Stimulated activated CD8-positive, alpha-beta memory T cell treated with anti-CD3 and anti-CD28 coated beads, Interleukin-7, amount 100 ng/mL, for 24 hours (primary cell): ENCODE data around the gene FOXK2.
A peak's percentile ranks its signal among the peaks of the same experiment; 100 is the strongest.
"Not testable (repeated sequence)": the region's sequence is repeated elsewhere in the genome, so short reads cannot be mapped to it uniquely, and the experiment has no call there.

Experiments used
- DNase-seq: peaks from one replicate; pipeline ENCODE4 v3.0.0-alpha.2; 2020; ENCODE audit warnings: low read depth

Gene FOXK2

DNA sequence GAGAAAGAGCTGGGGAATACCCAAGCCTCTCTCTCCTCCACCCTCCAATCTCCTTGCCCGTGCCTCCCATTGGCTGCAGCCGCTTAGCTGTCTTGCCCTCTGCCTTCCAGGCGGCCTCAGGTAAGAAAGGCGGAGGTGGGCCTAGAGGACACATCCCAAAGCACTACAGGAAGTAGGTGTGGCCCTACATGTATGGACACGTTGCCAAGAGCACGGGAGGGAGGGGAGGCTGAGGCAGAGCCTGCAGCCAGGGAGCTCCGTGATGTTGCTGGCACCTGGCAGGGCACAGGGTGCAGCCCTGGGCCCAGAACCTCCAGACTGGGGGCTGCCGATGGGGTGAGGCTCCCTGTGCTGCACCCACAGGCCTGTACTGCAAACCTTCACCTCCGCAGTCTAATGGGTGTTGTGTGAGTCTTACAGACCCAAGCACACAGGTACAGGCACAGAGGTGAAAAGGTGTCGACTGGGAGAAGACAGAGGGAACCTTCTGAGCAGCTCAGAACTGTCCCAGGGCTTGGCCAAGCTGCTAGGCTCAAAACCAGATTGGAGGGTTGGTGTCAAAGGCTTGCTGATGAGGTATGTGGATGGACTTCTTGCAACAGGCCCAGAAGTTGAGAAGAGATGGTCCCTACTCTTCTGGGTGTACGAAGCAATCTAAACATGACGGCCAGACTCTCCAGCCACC lies 23.5 kb upstream of the FOXK2 start:
- DNase-seq = no peak

DNA sequence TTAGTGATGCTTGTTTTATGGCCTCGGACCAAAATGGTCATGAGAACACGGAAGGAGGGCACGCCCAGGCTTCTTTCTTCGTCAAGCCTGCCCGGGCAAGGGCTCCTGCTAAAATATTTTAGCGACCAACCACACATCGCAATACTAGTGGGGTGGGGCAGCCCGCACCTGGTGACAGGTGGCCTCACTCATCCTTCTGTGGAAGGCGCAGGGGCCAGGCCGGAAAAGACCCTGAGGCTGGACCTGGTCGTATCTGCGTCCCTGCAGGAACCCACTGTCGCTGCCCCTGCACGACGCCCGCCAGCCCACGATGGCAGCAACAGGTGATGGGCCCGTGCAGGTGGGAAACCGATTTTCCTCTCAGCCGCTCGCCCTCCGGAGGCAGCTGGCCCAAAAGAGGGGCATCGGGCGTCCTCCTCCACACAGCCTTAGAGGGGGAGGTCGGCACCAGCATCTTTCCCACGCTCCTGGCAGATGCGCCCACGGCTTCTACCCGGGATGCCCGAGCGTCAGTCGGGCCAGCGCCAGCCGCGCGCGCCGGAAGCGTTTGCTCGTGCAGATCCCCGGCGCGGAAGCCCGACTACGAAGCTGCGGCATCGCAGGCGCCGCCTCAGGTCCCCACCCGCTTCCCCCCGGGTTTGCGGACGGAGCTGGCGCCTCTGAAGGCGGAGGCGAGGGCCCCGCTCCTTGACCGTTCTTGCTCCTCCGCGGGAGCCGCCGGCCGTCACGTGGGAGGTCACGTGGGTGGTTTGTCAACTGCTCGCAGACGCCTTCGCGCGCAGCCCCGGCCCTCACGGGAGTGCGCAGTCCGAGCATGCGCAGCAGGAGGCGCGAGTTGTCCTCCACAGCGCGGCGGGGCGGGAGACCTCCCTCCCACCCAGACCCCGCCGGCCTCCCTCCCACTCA lies 22.8 kb upstream of the FOXK2 start:
- peak; percentile 86 for DNase-seq

DNA sequence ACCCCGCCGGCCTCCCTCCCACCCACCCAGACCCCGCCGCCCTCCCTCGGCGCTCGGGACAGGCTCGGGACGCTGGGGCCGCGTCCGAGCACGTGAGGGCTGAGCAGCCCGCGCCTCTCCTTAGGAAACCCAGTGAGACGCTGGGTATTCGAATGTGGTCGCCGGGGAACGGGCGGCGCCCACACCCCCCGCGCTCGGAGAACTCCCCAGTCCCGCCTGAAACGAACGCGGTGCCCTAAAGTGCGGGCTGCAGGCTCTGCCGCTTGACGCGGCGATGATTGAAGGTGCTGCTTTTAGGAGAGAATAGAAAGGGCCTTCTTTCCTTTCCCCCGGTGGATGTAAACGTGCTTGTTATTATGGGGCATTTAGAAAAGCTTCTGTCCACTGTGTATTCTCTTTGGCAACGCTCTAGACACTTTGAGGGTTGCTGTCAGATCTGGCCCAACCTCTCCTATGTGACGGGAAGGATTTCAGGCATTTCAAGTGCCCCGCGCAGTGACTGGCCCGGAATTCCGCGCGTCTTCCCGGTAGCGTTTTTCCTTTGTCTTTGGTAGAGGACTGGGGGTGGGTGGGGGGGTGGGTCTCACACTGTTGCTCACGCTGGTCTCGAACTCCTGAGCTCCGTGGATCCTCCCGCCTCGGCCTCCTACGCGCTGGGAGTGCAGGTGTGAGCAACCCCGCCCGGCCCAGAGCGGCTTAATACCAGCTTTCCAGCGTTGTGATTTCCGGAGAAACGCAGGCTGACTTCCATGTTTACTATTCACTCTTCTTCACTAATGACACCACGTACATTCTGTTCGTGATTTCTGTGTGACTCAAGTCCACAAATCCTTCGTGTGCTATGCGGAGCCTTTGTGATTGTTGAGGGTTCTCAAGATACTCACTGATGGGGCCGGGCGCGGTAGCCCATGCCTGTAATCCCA lies 21.8 kb upstream of the FOXK2 start:
- DNase-seq = no peak

DNA sequence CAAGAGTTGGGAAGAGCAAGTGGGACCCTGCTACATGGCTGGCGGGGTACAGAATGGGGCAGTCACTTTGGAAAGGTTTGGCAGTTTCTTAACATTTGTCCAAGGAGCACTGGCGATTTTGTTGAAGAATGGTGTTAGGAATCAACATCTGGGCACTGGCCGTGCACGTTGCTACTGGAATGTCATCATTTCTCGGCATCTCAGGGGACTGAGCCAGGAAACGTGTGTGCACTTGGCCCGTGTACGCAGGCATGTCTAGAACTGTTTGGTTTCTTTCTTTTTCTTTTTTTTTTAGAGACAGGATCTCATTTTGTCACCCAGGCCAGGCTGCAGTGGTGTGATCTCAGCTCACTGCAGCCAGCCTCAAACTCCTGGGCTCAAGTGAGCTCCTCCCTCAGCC lies 17.3 kb upstream of the FOXK2 start:
- no peak for DNase-seq

DNA sequence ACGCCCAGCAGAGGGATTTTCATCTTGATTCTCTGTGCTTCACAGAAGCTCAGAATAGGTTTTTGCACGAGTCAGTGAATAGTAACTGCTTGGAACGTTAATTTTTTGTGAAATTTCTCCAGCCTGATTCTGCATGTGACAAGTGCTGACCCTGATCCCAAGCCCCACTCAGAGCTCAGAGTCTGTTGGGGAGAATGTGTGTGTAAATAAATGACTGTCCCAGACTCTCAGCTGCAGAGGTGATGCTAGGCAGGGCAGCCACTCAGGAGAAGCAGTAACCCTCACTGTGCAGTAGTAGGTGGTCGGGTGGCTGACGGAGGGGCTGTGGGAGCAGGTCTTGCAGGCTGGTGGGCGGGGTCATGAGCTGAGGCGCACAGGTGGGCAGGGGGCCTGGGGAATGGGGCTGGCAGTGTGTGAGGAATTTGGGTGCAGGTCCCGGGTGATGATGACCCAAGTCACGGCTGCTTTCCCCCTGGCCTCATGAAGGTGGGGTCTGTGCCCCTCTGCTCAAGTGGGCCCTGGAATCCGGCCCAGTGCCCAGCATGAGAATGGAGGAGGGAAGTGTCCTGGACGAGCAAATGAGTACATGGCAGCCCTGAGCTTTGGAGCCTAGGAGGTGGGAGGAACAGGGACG lies 16.3 kb upstream of the FOXK2 start:
- DNase-seq = no peak

DNA sequence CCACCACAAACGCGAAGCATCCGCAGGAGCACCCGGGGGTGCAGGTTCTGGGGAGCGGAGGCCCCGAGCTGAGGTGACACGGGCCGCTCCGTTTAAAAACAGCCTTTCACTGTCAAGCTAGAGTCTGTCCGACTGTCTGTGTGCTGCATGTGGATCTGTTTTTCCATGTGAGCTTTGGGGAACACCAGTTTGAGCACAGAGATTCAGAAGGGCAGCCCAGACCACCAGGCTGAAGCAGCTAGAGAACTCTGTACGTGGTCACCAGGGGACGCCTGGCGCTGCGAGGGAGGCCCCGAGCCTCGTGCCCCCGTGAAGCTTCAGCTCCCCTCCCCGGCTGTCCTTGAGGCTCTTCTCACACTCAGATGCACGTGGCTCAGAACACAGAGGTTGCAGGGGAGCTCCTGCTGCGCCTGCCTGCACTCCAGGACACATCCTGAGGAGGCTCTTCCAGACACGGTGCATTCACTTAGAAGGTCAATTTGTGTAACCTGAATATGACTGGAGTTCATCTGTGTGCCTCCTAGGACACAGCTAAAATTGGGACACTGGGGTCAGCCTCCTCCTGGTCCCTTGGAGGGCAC lies 15.7 kb upstream of the FOXK2 start:
- DNase-seq = no peak

DNA sequence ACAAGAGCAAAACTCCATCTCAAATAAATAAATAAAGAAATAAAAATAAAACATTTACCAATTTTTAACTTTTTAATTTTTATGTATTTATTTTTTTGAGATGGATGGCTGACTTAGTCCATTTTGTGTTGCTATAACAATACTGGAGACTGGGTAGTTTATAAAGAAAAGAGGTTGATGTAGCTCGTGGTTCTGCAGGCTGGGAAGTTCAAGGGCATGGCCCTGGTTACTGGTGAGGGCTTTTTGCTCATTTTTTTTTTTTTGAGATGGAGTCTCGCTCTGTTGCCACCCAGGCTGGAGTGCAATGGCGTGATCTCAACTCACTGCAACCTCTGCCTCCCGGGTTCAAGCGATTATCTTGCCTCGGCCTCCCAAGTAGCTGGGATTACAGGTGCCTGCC lies 14.2 kb upstream of the FOXK2 start:
- DNase-seq = no peak

DNA sequence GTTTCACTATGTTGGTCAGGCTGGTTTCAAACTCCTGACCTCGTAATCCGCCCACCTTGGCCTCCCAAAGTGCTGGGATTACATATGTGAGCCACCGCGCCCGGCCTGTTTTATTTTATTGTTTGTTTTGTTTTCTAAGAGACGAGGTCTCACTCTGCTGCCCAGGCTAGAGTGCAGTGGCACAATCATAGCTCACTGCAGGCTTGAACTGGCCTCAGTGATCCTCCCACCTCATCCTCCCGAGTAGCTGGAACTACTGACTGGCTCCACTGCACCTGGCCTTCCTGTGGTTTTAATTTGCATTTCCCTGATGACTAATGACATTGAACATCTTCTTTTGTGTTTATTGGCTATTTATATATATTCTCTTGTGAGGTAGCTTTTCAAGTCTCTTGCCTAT lies 13.1 kb upstream of the FOXK2 start:
- DNase-seq = not testable (repeated sequence)

DNA sequence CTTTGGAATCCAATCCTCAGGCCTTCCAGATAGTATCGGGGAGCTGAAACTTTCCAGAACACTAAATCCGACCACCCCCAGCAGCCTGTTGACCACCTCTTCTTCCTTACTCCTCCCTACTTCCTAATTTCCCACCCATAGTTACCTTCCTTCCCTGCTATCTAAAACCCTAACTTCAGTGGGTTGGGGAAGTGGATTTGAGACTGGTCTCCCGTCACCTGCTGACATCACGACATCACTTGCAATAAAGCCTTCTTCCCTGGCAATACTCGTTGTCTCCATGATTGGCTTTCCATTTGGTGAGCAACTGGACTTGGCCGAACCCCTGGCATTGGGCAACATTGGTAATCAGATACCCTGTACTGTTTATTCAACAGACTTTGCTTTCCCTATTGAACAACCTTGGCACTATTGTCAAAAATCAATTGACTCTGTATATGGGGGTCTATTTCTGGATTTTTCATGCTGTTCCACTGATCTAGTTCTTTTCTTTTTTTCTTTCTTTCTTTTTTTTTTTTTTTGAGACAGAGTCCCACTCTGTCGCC lies 11.8 kb upstream of the FOXK2 start:
- DNase-seq = no peak

DNA sequence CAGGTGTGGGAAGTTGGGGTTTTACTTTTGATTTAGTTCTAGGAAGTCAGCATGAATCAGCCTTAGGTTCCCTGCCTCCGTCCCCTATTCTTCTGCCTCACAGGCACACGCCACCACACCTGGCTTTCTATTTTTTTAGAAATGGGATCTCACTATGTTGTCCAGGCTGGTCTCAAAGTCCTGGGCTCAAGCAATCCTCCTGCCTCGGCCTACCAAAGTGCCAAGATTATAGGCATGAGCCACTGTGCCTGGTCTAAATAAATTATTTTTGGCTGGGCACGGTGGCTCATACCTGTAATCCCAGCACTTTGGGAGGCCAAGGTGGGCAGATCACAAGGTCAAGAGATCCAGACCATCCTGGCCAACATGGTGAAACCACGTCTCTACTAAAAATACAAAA lies 7.9 kb upstream of the FOXK2 start:
- DNase-seq = not testable (repeated sequence)

DNA sequence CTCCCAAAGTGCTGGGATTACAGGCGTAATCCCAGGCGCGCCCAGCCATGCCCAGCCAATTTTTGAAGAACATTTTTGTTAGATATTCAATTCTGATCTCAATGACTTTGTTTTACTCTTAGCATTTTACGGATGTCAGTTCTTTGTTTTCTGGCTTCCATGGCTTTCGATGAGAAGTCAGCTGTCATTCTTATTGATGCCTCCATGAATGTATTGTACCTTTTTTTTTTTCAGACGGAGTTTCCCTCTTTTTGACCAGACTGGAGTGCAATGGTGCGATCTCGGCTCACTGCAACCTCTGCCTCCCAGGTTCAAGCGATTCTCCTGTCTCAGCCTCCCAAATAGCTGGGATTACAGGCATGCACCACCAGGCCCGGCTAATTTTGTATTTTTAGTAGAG lies 5.7 kb upstream of the FOXK2 start:
- not testable (repeated sequence) for DNase-seq

DNA sequence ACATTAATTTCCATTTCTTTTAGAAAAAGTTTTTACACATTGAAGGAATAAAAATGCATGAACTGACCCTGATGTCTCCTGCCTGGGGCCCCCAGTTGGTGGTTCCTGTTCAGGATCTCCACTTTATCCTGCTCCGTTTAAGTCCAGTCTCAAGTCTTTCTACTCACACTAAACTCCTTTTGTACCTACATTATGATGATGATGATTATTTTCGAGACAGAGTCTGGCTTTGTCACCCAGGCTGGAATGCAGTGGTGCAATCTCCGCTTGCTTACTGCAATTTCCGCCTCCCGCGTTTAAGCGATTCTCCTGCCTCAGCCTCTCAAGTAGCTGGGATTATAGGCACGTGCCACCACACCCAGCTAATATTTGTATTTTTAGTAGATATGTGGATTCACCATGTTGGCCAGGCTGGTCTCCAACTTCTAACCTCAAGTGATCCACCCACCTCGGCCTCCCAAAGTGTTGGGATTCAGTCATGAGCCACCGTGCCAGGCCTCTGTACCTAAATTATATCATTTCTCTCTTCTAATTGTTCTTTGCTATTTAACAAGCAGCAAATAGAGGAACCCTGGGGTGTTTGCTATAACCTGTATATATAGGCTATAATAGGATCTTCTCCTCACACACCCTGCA lies 2.2 kb upstream of the FOXK2 start:
- DNase-seq = no peak

DNA sequence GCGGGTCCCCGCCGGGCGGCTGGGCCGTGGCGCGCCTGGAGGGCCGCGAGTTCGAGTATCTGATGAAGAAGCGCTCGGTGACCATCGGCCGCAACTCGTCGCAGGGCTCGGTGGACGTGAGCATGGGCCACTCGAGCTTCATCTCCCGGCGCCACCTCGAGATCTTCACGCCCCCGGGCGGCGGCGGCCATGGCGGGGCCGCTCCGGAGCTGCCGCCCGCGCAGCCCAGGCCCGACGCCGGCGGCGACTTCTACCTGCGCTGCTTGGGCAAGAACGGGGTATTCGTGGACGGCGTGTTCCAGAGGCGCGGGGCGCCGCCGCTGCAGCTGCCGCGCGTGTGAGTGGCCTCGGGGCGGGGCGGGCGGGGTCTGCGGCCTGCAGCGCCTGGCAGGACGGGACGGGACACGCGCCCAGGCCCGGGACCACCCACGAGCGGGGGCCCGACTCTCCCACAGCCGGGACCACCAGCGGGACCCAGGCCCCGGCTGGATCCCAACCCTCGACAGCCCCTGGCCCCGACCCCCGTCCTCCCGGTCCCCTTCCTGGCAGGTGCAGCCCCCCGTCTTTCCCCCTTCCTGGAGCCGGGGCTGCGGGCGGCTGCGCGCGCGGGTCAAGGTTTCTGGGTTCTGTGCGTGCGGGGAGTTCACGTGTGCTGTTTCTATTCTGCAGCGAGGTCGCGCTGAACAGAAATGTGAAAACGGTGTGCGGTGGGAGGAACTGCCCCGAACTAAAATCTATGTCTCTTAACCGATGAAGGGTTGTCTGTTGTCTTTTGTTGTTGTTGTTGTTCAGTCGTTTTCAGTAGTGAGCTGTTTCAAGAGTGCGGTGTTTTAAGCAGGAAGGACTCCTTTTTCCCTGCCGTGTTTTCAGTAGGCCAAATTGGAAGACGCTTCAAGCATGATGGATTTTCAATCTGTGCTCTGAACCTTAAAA lies 705 bp downstream of the FOXK2 start:
- no peak for DNase-seq

DNA sequence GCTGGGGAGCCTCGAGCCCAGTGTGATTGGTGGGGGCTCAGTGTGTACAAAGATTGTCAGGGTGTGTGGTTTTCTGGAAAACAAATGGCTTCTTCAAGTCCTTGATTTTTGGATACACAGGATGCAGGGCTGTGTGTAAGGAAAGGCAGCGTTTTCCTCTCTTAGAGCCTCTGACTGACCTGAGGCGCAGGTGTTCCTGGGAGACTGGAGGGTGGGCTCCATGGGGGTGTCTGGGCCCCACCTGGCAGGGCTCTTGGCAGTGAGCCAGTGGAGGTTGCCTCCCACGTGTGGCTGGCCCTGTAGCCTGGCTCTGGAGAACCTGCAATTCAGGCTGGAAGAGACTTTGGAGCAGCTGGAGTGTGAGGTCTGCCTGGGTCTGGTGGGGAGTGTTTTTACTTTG lies 5.0 kb downstream of the FOXK2 start:
- DNase-seq = no peak

DNA sequence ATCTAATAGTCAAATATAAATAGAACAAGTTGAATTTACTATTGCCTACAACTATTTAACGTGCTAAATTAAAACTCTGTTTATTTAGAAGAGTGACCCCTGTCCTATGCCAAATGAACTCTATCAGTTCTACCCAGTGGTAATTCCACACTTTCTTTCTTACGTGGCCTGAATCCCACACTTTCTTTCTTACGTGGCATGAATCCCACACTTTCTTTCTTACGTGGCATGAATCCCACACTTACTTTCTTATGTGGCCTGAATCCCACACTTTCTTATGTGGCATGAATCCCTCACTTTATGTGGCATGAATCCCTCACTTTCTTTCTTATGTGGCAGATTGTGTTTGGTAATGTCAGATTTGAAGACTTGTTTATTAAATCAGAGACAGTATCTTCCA lies 6.2 kb downstream of the FOXK2 start:
- no peak for DNase-seq

DNA sequence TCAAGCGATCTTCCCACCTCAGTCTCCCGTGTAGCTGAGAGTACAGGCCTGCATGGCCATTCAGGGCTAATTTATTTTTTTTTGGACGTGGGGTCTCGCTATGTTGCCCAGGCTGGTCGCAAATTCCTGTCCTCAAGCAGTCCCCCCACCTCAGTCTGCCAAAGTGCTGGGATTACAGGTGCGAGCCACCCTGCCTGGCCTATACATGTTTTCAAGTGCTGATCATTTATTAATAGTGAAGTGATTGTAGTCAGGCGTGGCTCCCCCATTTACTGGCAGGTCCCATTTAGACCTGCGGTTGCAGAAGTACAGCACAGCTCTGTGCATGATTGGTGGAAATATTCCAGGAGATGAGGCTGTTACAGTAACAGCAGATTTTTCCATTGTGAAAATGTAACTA lies 8.4 kb downstream of the FOXK2 start:
- no peak for DNase-seq

DNA sequence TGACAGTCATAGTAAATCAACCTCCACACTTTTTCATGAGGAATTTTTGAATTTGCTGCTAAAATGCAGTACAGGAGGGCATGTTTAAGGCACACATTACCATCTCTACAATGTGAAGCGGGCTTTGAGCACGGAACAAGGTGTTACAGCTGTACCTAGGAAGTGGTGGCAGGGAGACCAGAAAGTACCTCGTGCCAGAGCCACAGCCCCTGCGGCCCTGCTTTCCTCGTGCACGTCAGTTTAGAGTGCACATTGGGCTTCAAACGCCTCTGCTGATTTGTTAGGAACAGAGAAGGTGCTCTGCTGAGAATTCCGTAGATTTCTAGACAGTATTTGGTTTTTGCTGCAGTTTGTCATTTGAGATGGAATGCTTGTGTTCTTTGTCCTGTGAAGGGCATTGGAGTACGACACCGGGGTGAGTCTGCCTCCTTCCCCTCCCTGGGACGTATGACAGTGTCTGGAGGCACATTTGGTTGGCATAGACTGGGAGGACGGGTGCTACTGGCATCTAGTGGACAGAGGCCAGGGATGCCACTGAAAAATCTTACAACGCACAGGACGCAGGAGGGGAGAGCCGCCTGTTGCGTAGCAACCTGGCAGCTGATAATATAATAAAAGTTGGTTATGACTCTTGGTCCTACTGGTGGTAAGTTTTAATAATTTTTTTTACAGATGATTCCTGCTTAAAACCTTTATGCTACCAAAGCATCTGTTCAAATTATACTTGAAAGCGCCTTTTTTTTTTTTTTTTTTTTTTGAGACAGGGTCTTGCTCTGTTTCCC lies 9.1 kb downstream of the FOXK2 start:
- no peak for DNase-seq

DNA sequence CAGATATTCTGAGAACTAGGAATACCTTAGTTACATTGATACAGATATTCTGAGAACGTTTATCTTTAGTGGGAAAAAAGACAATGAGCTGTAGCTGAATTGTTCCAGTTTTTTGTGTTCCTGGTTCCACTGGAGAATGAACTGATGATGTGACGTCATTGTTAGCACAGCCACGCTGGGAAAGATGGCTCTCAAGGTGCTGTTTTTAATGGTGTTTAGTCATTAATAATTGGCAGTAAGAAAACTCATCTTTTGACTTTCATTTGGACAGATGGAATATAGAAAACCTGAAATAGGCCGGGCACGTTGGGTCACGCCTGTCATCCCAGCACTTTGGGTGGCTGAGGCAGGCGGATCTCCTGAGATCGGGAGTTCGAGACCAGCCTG lies 10.4 kb downstream of the FOXK2 start:
- DNase-seq = no peak

DNA sequence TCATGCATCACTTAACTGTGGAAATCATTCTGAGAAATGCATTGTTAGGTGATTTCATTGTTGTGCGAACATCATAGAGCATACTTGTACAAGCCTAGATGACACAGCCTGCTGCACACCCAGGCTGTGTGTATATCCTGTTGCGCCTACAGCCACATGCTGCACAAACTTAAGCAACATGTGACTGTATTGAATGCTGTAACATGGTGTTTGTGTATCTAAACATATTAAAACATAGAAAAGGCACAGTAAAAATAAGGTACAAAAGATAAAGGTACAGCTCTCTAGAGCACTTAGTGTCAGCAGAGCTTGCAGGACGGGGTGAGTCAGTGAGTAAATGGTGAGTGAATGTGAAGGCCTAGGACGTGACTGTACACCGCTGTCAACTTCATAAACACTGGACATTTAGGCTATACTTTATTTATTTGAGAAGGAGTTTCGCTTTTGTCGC lies 11.9 kb downstream of the FOXK2 start:
- no peak for DNase-seq
